OCI-M2 (cell line): ENCODE results near the gene RAE1.
"Not testable (repeated sequence)": the region's sequence is repeated elsewhere in the genome, so short reads cannot be mapped to it uniquely, and the experiment has no call there.

Experiments
- DNase-seq: peaks from one replicate; lab custom pipeline; 2025; ENCODE audit not compliant: unreplicated experiment; lab: John Stamatoyannopoulos, UW

RAE1 gene

DNA sequence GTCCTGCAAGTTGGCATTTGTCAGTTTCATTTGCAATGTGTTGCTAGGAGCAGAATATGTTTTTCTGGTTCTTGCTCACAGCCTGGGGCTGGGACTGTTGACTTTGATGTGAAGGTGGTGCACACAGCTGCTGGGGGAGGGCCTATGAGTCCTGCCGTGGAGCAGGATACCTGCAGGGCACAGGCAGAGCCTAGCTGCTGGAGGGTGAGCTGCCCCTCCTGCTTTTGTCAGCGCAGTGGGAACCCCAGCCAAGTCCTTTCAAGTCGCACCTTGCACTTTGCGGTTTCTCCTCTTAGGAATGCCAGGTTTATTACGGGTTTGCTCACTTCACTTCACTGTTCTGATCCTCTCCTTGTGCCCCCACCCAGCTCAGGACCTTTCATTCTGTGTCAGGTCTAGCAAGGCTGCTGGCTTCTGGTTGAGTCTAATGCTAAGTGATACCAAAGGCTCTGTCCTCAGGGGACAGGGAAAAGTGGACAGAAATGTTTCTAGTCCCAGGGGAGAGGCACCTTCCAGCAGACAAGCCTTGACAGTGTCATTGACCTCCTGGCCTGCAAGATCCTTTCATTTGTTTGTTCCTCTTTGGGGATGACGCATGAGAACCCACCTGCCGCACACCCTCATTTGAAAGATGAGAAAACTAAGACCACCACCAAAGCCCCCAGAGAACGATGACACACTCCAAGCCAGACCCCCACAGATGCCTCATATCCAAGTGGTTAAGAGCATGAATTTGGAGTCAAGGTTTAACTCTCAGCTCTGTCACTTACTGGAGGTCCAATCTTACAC, 24.2 kb upstream of the RAE1 start:
- DNase-seq: no peak

DNA sequence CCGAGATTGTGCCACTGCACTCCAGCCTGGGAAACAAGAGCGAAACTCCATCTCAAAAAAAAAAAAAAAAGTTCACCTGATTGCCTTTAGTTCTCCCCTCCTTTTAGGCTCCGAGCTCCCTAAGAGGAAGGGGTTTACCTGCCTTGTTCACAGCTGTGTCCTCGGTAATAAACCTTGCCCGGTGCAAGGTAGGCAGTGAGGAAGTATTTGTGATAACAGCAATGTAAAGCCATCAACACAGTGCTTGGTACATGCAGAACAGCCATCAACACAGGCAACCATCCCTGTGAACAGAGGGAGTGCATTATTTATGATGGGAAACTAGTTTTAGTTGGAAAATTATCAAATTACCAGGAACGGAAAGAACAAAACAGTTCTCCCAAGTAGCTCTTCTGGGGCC, 23.2 kb upstream of the RAE1 start:
- DNase-seq: no peak

DNA sequence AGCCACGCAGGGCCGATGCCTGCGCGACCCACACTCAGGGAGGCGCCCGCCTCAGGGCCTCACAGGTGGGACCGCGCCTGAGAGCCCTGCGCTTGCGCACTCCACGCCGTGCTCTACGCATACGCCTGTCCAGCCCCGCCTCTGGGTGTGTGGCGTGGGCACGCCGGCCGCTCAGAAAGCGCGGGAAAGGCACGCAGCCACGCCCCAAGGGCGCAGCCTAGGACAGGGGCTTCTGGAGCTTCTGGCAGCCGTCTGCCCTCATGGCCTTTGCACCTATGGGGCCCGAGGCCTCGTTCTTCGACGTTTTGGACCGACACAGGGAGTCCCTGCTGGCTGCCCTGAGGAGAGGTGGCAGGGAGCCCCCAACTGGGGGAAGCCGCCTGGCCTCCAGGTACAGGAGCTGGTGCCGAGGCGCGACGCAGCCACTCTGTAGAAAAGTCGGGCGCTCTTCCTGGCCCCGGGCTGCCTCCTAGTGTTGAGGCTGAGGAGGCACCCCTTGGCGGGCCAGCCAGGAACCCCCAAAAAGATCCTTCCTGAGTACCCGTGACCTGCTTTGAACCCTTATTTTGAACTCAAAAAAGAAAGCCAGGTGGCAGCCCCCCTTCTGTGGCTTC, 21.3 kb upstream of the RAE1 start, which contains the start of gene SPO11:
TSS of gene SPO11 (plus strand) at position 196 of the 614 bp plus-strand sequence. CDS start at position 261, 65 bp downstream.
- no peak for DNase-seq

DNA sequence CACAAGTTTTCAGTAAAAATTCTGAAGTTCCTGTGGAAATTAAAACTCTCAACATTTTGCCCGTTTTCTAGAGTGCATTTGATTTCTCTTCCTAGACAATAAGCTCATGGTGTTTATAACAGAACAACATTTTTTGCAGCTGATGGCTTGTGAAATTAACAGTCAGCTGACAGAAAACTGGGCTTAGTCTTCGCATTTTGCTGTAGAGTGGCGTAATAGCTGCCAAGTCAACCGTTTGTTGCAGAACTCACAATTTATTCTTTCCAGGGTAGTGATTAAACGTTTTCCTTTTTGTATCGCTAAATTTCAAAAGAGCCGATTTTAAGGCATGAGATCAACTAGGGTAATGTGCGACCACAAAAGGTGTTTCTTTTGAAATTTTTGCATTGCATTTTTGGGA, 20.1 kb upstream of the RAE1 start:
- DNase-seq: no peak

DNA sequence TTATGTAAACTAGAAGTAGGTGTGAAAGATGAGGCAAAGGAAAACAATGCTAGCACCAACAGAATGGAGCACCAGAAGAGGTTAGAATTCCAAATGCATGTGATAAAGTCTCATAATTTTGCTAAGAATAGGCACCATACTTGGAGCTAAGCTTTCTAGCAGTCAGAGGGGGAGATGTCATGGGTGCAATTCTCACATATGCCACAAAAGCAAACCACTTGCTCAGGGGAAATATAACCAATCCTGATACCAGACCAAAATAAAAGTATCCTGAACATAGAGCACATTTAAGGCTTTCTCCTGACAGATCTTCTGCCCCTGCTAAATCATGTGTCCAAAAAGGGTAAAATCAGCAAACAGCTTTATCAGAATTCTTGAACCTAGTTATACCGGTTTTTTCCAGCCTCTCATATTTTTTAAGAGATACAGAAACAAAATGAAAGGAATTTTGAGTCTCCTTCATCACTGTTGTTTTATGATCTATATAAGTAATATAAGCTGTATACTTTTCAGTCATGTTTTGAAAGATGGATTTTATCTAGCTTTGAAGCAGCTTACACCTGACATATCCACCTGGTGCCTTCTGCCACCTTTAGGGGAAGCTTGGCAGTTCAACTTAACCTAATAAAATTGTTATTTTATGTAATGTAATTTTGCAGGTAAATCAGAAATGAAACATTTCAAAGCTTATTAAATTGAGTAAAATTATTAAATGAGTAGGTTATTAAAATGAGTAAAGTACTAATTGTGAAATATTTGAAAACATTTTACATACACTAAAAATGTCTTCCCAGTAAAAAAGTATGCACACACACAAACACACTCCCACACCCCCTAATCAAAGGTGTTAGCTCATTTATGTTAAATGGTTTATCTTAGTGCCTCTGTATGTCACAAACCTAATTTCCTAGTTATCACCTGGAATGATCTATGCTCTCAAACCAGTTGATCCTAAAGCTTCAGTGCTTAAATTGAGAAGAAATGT, 18.7 kb upstream of the RAE1 start:
- DNase-seq: no peak

DNA sequence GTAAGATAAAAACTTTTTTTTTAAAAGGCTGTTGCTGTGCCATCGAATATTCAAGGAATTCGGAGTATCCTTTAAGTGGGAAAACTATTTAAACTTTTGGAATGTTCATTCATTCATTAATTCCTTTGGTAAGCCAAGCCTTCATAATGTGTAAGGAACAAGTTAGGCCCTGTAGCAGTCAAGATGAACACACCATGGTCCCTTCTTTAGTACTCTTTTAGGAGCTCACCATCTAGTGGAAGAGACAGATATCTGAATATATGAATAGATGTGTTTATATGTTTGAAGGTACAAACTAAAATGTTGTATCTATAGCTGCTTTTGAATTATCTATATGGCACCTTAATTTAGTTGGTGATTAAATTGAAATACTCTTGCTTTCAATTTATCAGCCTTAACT, 15.7 kb upstream of the RAE1 start:
- no peak for DNase-seq

DNA sequence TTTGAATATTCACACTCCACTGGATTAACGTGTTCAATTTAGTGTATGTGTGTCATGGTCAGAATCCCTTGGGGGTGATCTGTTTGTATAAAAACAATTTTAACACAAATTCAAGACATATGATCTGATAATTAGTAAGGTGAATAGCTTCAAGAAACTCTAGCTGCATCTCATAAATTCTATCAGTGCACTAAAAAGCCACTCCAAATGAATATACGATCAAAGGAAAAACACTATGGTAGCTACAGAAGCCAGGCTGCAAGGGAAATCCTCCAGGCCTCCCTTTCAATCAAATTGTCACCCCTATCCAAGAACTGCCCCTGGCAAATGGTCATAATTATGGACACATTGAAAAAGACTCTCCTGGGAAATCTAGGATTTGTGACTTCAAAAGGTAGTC, 9.4 kb upstream of the RAE1 start:
- DNase-seq: no peak

DNA sequence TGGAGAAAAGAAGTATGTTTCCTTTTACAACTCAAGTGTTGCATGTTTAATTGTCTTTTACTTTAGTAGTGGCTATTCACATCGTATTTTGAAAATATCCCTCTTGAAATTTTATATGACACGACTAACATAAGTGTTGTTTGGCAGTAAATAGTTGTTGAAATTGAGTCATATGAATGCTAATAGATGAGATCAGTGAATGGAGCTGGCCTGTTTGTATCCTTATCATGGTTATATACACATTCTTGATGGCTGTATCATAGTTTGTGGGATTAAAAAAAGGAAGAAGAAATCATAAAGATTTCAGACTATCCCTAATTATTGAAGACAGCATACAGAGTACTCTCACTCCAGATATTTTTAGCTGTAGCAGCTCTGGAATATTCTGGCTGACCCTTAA, 8.2 kb upstream of the RAE1 start:
- no peak for DNase-seq

DNA sequence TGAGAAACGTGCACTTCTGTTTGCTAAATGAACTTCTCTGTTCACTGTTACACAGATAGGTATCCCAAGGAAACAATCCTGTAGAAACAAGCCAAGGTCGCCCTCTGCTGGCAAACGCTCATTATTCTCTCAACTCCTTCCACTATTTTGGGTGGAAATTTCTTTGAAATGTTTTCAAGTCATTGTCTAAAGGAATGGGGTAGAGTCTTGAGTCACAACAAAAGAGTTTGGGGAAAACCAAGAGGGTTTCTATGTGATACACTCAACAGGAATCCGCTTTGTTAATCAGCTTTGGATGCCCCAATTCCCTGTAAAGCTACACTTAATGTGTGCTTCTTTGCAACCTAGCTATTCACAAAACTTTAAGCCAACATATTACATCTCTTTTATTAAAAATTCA, 4.6 kb upstream of the RAE1 start:
- DNase-seq: peak; percentile 71

DNA sequence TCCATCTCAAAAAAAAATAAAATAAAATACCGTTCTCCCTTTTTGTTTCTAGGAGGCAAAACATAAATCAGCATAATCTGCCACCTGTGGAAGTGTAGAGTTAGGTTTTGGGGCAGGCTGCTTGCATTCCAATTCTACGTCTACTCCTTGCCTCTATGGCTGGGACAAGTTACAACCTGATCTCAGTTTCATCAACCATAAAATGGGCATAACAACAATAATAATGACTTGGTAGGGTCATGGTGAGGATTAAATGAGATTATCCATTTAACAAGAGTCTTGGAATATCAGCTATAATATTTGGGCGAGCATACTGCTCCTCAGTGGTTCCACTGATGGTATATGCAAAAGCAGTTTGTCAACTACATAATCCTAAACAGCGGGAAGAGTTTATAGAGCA, 3.7 kb upstream of the RAE1 start:
- DNase-seq: no peak

DNA sequence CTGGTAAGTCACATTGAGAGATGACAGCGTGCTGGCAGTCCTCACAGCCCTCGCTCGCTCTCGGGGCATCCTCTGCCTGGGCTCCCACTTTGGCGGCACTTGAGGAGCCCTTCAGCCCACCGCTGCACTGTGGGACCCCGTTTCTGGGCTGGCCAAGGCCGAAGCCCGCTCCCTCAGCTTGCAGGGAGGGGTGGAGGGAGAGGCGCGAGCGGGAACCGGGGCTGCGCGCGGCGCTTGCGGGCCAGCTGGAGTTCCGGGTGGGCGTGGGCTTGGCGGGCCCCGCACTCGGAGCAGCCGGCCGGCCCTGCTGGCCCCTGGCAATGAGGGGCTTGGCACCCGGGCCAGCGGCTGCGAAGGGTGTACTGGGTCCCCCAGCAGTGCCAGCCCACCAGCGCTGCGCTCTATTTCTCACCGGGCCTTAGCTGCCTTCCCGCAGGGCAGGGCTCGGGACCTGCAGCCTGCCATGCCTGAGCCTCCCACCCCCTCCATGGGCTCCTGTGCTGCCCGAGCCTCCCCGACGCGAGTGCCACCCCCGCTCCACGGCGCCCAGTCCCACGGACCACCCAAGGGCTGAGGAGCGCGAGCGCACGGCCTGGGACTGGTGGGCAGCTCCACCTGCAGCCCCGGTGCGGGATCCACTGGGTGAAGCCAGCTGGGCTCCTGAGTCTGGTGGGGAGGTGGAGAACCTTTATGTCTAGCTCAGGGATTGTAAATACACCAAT, 2.7 kb upstream of the RAE1 start:
- DNase-seq: not testable (repeated sequence)

DNA sequence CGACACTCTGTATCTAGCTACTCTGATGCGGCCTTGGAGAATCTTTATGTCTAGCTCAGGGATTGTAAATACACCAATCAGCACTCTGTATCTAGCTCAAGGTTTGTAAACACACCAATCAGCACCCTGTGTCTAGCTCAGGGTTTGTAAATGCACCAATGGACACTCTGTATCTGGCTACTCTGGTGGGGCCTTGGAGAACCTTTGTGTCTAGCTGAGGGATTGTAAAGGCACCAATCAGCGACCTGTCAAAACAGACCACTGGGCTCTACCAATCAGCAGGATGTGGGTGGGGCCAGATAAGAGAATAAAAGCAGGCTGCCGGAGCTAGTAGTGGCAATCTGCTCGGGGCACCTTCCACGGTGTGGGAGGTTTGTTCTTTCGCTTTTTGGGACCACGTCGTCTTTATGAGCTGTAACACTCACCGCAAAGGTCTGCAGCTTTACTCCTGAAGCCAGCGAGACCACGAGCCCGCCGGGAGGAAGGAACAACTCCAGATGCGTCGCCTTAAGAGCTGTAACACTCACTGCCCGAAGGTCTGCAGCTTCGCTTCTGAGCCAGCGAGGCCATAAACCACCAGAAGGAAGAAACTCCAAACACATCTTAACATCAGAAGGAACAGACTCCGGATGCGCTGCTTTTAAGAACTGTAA, 2.0 kb upstream of the RAE1 start:
- DNase-seq: not testable (repeated sequence)

DNA sequence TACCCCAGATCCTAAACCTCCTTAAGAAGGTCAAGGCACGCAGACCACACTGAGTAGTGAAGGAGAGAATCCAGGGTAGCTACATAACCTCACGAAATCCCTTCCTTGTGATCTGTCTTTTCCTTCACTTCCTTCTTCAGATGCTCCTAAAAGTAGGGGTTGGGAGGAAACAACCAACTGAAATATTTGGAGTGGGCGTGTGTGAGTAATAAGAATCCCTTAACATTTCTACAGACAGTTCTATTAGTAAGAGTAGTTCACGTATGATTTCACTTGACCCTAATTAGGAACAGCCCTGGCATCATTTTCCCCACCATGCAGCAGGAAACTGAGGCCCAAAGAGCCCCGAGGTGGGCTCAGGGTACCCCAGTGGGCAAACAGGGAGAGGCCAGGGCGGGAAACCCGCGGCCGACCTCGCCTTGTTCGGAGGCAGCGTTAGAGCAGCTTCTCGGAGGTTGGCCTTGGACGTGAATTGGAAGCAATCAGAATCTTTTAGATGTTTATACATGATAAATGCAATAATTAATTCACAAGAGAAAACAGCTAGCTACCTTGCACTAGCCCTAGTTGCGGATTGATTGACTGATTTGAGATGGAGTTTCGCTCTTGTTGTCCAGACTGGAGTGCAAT, 859 bp upstream of the RAE1 start:
- no peak for DNase-seq

DNA sequence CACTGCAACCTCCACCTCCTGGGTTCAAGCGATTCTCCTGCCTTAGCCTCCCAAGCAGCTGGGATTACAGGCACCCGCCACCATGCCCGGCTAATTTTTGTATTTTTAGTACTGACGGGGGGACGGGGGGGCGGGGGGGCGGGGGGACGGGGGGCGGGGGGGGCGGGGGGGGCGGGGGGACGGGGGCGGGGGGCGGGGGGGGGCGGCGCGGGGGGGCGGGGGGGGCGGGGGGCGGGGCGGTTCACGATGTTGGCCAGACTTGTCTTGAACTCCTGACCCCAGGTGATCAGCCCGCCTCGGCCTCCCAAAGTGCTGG, 371 bp upstream of the RAE1 start:
- DNase-seq: not testable (repeated sequence)

DNA sequence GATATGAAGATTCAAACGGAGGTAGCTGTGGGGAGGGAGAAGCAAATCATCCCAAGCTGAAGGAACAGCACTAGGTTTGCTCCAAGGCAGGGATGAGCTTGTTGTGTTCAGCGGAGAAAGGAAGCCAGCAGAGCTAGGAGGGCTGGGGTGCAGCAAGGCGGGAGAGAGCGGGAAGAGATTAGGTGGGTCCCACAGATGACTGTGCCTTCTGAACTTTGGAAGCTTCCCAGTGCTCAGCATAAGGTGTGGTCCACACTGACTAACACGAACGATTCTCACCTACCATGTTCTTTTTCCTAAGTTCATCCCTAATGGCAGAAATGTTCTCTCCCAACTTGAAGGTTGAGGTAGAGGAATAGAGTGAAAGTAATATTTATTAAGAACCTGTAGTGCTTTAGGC, 1.2 kb downstream of the RAE1 start:
- no peak for DNase-seq

DNA sequence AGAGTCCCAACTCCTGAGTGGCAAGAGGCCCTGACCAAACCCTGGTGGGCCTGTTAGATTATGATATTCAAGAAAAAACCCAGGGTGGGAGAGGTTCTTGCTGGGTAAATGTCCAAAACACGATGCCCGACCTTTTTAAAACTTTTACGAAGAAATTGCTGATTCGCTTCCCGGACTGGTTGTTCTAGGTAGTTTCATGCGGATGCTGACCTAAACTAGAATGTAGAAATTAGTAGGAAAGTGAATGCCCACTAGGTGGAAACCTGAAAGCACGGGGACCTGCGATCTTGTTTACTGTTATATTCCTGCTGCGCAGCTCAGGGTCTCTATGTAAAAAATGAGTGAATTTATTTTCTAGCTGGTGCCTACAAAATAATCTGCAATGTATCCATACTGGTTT, 2.3 kb downstream of the RAE1 start:
- DNase-seq: no peak

DNA sequence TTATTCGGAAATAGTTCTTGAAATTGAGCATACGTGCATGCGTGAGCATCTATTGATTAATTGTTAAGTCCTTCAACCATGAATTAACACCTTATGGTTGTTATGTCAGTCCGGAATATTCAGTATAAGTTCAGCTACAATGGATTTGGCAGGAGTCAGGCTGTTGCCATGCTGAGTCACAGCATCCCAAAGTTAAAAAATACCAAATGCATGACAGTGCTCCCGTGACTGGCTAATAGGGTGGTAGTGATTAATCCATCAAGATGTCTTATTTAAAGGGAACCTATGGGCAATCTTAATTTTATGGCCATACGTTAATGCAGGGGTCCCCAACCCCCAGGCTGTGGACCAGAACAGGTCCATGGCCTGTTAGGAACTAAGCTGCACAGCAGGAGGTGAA, 10.5 kb downstream of the RAE1 start:
- no peak for DNase-seq

DNA sequence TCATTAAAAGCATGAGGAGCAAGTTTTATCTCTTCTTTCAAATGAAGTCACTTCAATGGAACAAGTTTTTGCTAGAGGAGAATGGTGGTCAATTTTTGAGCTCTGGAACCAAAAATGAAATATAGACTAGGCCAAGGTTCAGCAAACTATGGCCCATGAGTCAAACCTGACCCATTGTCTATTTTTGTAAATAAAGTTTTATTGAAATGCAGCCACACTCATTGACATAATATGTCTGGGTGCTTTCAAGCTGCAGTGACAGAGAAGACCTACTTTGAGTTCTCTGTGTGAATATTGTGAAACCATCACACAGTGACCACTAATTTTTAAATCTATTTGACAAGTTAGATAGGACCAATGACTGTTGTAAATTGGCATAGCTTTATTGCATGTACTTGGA, 13.4 kb downstream of the RAE1 start:
- DNase-seq: no peak

DNA sequence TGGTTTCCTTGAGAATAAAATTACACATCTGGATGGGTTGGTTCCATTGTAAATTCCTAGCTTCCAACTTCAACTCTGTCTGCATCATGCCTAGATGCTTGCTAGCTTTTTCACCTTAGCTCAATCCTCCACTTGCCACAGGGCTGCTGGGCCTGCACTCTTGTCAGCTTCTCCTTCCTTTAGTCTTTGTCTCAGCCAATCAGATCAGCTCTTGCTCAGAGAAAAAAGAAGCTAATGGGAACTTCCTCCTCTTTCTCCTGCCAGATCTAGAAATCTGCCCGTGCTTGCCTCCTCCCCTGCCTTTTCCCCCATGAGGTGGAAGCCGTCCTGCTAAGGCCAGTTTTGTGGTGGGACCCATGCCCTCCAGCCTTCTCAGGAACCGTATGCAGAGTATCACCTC, 18.5 kb downstream of the RAE1 start:
- no peak for DNase-seq

DNA sequence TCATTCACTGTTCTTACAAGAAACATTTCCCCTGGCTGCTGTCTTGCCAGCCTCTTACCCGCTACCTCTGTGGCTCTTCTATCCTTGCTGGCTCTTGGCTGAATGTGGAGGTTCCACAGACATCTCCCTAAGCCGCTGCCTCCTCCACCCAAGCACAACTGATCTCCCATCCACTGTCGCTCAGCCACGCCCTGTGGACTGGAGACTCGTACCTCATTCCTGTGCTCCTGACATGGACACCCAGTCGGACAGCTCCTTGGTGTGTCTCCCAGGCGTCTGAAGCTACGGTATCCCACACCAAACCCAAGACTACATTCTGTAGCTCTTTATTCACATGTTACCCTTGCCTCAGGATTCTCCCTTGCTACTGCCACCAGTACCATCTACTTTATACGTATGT, 19.3 kb downstream of the RAE1 start:
- no peak for DNase-seq
